Eye (tissue), 1 donor: Measurements from ENCODE around the gene ZFP64.
A peak's percentile ranks its signal among the peaks of the same experiment; 100 is the strongest.
"Not testable (repeated sequence)": the region's sequence is repeated elsewhere in the genome, so short reads cannot be mapped to it uniquely, and the experiment has no call there.

Source experiments
- DNase-seq: peaks from one replicate; pipeline ENCODE4 v3.0.0-alpha.2; 2015

ZFP64 gene

GRCh38 chr20:52191132-52191915, at the start of gene ZFP64:
Gene ZFP64 (minus strand): TSS chr20:52191779. CDS start chr20:52191636, 143 bp downstream.
- DNase-seq, result peak; percentile 92

GRCh38 chr20:52240802-52241201, 49.2 kb upstream of the ZFP64 start:
- no peak for DNase-seq

- DNase-seq, result no peak
Observed at GRCh38 chr20:52239102-52239501, 47.5 kb upstream of the ZFP64 start.

DNA sequence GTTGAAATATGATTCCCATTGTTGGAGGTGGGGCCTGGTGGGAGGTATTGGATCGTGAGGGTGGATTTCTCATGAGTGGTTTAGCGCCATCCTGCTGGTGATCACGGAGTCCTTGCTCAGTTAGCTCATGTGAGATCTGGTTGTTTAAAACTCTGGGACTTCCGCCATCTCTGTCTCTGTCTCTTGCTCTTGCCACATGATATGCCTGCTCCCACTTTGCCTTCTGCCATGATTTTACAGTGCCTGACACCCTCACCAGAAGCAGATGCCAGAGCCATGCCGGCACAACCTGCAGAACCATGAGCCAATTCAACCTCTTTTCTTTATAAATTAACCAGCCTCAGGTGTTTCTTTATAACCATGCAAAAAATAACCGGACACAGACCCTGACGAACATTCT, 44.7 kb upstream of the ZFP64 start:
- DNase-seq, result no peak

GRCh38 chr20:52235129-52235528, 43.5 kb upstream of the ZFP64 start:
- no peak for DNase-seq

GRCh38 chr20:52234302-52235045, 42.9 kb upstream of the ZFP64 start:
- DNase-seq, result no peak

DNA sequence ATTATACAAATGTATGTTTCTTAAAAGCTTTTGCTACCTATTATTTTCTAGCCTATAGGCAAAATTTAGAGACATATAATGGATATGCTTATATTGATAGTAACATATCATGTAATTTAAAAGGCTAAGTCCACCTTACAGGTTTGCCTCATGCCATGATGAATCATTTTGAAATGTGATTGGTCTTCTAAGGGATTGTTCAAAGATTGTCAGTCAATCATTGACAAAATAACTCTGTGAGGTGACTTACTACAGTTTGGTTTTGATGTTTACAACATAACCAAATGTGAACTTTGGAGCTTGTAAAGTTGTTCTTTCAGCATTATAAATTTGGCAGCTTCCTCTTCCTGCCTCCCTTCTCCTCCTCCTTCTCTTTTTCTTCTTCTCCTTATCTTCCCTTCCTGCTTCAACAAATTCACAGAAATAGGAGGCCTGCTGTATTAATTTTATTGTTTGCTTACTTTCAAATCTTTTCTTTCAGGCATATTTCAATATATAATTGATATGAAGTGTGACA, 39.7 kb upstream of the ZFP64 start:
- no peak for DNase-seq

DNA sequence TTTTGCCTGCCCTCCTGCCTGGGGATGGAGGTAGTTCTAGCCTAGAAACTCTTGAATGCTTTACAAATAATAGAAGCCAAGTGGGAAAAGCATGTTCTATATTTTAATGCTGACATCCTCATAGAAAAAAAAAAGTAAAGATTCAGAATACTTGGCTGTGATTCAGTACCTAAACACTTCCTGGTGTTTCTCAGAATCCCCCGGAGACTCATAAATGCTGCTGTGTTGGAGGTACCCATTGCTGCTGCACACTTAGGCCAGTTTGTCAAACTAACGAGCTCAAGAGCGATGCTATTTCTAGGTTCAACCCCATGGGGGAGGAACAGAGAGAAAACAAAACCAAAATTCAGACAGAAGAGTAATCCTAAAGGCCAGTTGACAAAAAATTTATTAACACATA, 38.8 kb upstream of the ZFP64 start:
- no peak for DNase-seq

- not testable (repeated sequence) for DNase-seq
Observed at GRCh38 chr20:52229346-52229745, 37.8 kb upstream of the ZFP64 start.

- DNase-seq, result peak; percentile 43
Observed at GRCh38 chr20:52226370-52226769, 34.8 kb upstream of the ZFP64 start.

- no peak for DNase-seq
Observed at GRCh38 chr20:52224920-52225319, 33.3 kb upstream of the ZFP64 start.

- DNase-seq, result not testable (repeated sequence)
Observed at GRCh38 chr20:52221362-52221761, 29.8 kb upstream of the ZFP64 start.

- not testable (repeated sequence) for DNase-seq
Observed at GRCh38 chr20:52220891-52221290, 29.3 kb upstream of the ZFP64 start.

DNA sequence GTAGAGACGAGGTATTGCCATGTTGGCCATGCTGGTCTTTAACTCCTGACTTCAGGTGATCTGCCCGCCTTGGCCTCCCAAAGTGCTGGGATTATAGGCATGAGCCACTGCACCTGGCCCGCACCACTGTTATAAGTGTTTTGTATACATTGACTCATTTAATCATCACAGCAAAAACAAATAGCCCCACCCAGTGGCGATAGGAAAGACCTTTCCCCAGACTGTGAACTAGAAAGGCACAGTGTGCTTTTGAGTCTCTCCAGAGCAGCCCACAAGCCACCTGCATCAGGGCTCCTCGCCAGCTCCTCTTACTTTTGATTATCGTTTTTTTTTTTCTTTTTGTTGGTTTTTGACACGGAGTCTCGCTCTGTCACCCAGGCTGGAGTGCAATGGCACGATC, 27.9 kb upstream of the ZFP64 start:
- DNase-seq, result no peak

- DNase-seq, result no peak
Observed at GRCh38 chr20:52217689-52218395, 26.3 kb upstream of the ZFP64 start.

- no peak for DNase-seq
Observed at GRCh38 chr20:52213995-52214394, 22.4 kb upstream of the ZFP64 start.

DNA sequence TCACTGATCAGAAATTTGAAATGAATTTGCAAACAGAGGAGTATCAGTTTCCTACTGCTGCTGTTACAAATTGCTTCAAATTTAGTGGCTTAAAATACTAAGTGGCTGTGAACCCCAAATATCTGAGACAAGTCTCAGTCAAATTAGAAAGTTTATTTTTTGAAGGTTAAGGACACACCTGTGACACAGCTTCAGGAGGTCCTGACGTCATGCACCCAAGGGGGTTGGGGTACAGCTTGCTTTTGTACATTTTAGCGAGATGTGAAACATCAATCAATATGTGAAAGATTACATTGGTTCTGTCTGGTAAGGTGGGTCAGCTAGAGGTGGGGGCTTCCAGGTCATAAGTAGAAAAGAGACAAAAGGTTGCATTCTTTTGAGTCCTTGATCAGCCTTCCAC, 21.4 kb upstream of the ZFP64 start:
- DNase-seq, result no peak

- no peak for DNase-seq
Observed at GRCh38 chr20:52210037-52210990, 18.7 kb upstream of the ZFP64 start.

GRCh38 chr20:52209154-52209571, 17.6 kb upstream of the ZFP64 start:
- no peak for DNase-seq

DNA sequence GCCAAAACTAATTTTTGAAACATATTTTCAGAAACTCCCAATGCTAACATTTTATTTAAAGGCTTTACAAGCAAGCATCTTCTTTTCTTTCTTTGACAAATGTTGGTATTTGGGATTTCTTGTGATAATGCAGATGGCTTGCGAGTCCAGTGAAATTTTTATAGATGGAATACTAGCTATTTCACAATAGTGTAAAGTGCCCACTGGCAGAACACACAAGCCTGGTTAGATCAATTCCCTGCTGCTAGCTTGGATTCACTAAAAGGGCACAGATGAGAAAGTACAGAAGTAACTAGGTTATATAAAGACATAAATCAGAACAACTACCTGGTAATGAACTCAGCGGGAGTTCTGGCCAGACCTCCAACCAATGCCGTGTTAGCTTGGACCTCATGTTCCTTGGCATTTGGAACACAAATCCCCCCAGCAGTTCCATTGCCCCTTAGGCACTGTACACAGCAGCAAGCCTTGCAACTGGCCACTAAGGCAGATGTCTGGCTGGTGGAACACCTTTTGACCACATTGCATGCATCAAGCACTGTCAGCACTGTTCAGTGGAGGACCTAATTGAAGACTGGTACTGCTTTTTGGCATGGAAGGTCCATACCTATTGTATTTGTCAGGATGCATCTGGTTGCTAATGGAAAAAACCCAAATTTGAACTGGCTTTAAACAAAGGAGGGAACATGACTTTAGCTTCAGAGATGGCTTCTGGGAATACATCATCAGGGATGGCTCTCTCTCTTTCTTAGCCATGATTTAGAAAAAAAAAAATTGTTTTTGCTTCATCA, 15.6 kb upstream of the ZFP64 start:
- DNase-seq, result no peak

DNA sequence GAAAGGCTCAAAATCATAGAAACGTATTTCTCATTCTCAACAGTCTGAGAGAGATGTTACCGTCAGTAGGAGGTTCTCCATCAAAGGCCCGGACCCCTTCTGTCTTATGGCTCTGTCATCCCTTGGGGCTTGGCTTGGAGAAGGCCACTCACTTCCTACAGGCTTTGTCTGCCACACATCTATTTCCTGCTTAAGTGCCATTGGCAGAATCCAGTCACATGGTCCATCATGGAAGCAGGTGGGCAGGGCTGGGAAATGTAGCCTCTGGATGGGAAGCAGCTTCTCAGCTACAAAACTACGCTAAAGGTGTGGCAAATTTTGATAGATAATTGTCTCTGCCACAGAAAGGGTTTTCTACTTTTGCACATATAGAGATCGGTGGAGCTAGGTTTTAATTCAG, 12.6 kb upstream of the ZFP64 start:
- no peak for DNase-seq
